Measurements from ENCODE around the gene MEIOB. TPM values are rescaled to one million over a fixed set of nuclear protein-coding genes. Genes with fewer than 3 reads are reported as not detected.

The MEIOB gene
- polyA plus RNA-seq, 2 of the 4 experiments (the other 2 are of a cell fraction), result 2.9 to 9.1 TPM

GRCh38 chr16:1785846-1786170 lies 86.2 kb downstream of the MEIOB start:
- TF ChIP-seq CHD4 (IDR thresholded peaks at IDR 0.05; ENCODE audit: borderline replicate concordance) (no peak), JUNB (IDR thresholded peaks at IDR 0.05) (no peak), CHD2 (IDR thresholded peaks at IDR 0.05; ENCODE audit: low read length, partially characterized antibody) (no peak), GATA3 (IDR thresholded peaks at IDR 0.05; ENCODE audit: borderline replicate concordance) (no peak)
- POLR2A ChIA-PET, result no interaction called here
- no peak for DNase-seq (ENCODE audit: low read depth in 1 of 2, low spot score in 1 of 2)
- H3K4me2 ChIP-seq, result no peak overlapping the region
- no peaks in the 10 kb centered on the region for H3K9me3 ChIP-seq
- peaks cover 14% of the 10 kb centered on the region; the same call in 2 of the 3 replicates for H3K4me1 ChIP-seq
- CTCF ChIA-PET, result interaction anchor here (0.7 to 1.3 kb wide), 3 partner anchors 11 to 78 kb away, joined by 3 to 4 read pairs (median 3); no protein-coding TSS in a partner anchor
- FAIRE-seq, result no peak
- WGBS (ENCODE audit: missing lambda C conversion rate), result 91% methylated on average over 11 of the region's 14 CpGs
- no peak for ATAC-seq
- H3K4me3 ChIP-seq, result no peak overlapping the region
- H3K27ac ChIP-seq, result no peak overlapping the region

GRCh38 chr16:1784977-1785845 lies 86.8 kb downstream of the MEIOB start:
- H3K4me1 ChIP-seq, result peaks cover 19% of the 10 kb centered on the region; the same call in 2 of the 3 replicates
- no peak overlapping the region for H3K27ac ChIP-seq
- FAIRE-seq (no peak), ATAC-seq (no peak), DNase-seq (ENCODE audit: low read depth in 1 of 2, low spot score in 1 of 2) (no peak)
- H3K4me2 ChIP-seq, result no peak overlapping the region
- no peaks in the 10 kb centered on the region for H3K9me3 ChIP-seq
- WGBS (ENCODE audit: missing lambda C conversion rate), result 89% methylated on average over 25 of the region's 26 CpGs
- TF ChIP-seq, protein P1, sequence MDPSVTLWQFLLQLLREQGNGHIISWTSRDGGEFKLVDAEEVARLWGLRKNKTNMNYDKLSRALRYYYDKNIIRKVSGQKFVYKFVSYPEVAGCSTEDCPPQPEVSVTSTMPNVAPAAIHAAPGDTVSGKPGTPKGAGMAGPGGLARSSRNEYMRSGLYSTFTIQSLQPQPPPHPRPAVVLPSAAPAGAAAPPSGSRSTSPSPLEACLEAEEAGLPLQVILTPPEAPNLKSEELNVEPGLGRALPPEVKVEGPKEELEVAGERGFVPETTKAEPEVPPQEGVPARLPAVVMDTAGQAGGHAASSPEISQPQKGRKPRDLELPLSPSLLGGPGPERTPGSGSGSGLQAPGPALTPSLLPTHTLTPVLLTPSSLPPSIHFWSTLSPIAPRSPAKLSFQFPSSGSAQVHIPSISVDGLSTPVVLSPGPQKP (IDR thresholded peaks at IDR 0.05; ENCODE audit: low read depth, low read length), result no peak
- TF ChIP-seq PHF8 (IDR thresholded peaks at IDR 0.05; ENCODE audit: borderline replicate concordance, low read depth) (no peak), E2F6 (IDR thresholded peaks at IDR 0.05; ENCODE audit: borderline replicate concordance, low read depth) (no peak), SMC3 (IDR thresholded peaks at IDR 0.05) (no peak), EHMT2 (IDR thresholded peaks at IDR 0.05; ENCODE audit: low read depth) (no peak), HOXB13 (CRISPR knock-in tag; IDR thresholded peaks at IDR 0.05; ENCODE audit: low read depth) (no peak), HOXA7 (CRISPR knock-in tag; IDR thresholded peaks at IDR 0.05) (no peak), ESRRA (IDR thresholded peaks at IDR 0.05; ENCODE audit: borderline replicate concordance, low read length) (no peak), POLR2A (IDR thresholded peaks at IDR 0.05; ENCODE audit: low read length) (no peak), NFE2L2 (conservative IDR thresholded peaks at IDR 0.05; ENCODE audit: low read length) (no peak)
- TF ChIP-seq, protein P2, sequence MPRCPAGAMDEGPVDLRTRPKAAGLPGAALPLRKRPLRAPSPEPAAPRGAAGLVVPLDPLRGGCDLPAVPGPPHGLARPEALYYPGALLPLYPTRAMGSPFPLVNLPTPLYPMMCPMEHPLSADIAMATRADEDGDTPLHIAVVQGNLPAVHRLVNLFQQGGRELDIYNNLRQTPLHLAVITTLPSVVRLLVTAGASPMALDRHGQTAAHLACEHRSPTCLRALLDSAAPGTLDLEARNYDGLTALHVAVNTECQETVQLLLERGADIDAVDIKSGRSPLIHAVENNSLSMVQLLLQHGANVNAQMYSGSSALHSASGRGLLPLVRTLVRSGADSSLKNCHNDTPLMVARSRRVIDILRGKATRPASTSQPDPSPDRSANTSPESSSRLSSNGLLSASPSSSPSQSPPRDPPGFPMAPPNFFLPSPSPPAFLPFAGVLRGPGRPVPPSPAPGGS (IDR thresholded peaks at IDR 0.05), result no peak
- TF ChIP-seq, protein P3, sequence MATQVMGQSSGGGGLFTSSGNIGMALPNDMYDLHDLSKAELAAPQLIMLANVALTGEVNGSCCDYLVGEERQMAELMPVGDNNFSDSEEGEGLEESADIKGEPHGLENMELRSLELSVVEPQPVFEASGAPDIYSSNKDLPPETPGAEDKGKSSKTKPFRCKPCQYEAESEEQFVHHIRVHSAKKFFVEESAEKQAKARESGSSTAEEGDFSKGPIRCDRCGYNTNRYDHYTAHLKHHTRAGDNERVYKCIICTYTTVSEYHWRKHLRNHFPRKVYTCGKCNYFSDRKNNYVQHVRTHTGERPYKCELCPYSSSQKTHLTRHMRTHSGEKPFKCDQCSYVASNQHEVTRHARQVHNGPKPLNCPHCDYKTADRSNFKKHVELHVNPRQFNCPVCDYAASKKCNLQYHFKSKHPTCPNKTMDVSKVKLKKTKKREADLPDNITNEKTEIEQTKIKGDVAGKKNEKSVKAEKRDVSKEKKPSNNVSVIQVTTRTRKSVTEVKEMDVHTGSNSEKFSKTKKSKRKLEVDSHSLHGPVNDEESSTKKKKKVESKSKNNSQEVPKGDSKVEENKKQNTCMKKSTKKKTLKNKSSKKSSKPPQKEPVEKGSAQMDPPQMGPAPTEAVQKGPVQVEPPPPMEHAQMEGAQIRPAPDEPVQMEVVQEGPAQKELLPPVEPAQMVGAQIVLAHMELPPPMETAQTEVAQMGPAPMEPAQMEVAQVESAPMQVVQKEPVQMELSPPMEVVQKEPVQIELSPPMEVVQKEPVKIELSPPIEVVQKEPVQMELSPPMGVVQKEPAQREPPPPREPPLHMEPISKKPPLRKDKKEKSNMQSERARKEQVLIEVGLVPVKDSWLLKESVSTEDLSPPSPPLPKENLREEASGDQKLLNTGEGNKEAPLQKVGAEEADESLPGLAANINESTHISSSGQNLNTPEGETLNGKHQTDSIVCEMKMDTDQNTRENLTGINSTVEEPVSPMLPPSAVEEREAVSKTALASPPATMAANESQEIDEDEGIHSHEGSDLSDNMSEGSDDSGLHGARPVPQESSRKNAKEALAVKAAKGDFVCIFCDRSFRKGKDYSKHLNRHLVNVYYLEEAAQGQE (IDR thresholded peaks at IDR 0.05), result no peak
- CTCF ChIA-PET, result interaction anchor here (0.7 to 1.6 kb wide), 6 partner anchors 11 to 970 kb away, joined by 3 to 4 read pairs (median 4); partner anchors contain the start of gene EME2
- no peak overlapping the region for H3K4me3 ChIP-seq
- POLR2A ChIA-PET, result interaction anchor here (0.6 kb wide), 1 partner anchor 29 kb away, joined by 3 read pairs; no protein-coding TSS in a partner anchor

Other genes starting within 250 kb of the MEIOB start
- gene JPT2, start 193.9 kb downstream of the MEIOB start, polyA plus RNA-seq (2011; rRNA removed), result 91.6 and 97.6 TPM in 2 replicates
- gene JPT2, start 193.9 kb downstream of the MEIOB start, polyA plus RNA-seq (2017; fragmentation: RNase III; extraction: RNeasy Plus Mini Kit Qiagen cat#74134 plus additional on column Dnase treatment), result 139 to 156 TPM (median 150 TPM) in 3 replicates
- 12.0 and 13.4 TPM in 2 replicates for gene MAPK8IP3, start 166.0 kb downstream of the MEIOB start, polyA plus RNA-seq (2011; rRNA removed)
- 48.2 to 55.1 TPM (median 53.3 TPM) in 3 replicates for gene MAPK8IP3, start 166.0 kb downstream of the MEIOB start, polyA plus RNA-seq (2017; fragmentation: RNase III; extraction: RNeasy Plus Mini Kit Qiagen cat#74134 plus additional on column Dnase treatment)
- 15.2 and 15.7 TPM in 2 replicates for gene NME3, start 100.6 kb downstream of the MEIOB start, polyA plus RNA-seq (2011; rRNA removed)
- 46.4 to 59.2 TPM (median 49.9 TPM) in 3 replicates for gene NME3, start 100.6 kb downstream of the MEIOB start, polyA plus RNA-seq (2017; fragmentation: RNase III; extraction: RNeasy Plus Mini Kit Qiagen cat#74134 plus additional on column Dnase treatment)
- gene EME2, start 99.4 kb downstream of the MEIOB start, polyA plus RNA-seq (2011; rRNA removed), result 2.9 and 3.7 TPM in 2 replicates
- 13.0 to 17.3 TPM (median 16.5 TPM) in 3 replicates for gene EME2, start 99.4 kb downstream of the MEIOB start, polyA plus RNA-seq (2017; fragmentation: RNase III; extraction: RNeasy Plus Mini Kit Qiagen cat#74134 plus additional on column Dnase treatment)
- gene MRPS34, start 99.0 kb downstream of the MEIOB start, polyA plus RNA-seq (2011; rRNA removed), result 105 and 118 TPM in 2 replicates
- gene MRPS34, start 99.0 kb downstream of the MEIOB start, polyA plus RNA-seq (2017; fragmentation: RNase III; extraction: RNeasy Plus Mini Kit Qiagen cat#74134 plus additional on column Dnase treatment), result 210 to 220 TPM (median 214 TPM) in 3 replicates
- gene SPSB3, start 89.6 kb downstream of the MEIOB start, polyA plus RNA-seq (2011; rRNA removed), result 9.2 and 10.6 TPM in 2 replicates
- 10.6 to 17.3 TPM (median 14.6 TPM) in 3 replicates for gene SPSB3, start 89.6 kb downstream of the MEIOB start, polyA plus RNA-seq (2017; fragmentation: RNase III; extraction: RNeasy Plus Mini Kit Qiagen cat#74134 plus additional on column Dnase treatment)
- 21.9 and 24.7 TPM in 2 replicates for gene NUBP2, start 89.2 kb downstream of the MEIOB start, polyA plus RNA-seq (2011; rRNA removed)
- gene NUBP2, start 89.2 kb downstream of the MEIOB start, polyA plus RNA-seq (2017; fragmentation: RNase III; extraction: RNeasy Plus Mini Kit Qiagen cat#74134 plus additional on column Dnase treatment), result 58.9 to 65.3 TPM (median 60.7 TPM) in 3 replicates
- gene IGFALS, start 78.5 kb downstream of the MEIOB start, polyA plus RNA-seq (2011; rRNA removed), result 0.08 TPM in 1 of 2 replicates, not detected in the other
- gene IGFALS, start 78.5 kb downstream of the MEIOB start, polyA plus RNA-seq (2017; fragmentation: RNase III; extraction: RNeasy Plus Mini Kit Qiagen cat#74134 plus additional on column Dnase treatment), result 0.05 to 0.08 TPM in 2 of 3 replicates, not detected in the other
- 27.2 and 34.9 TPM in 2 replicates for gene HAGH, start 45.3 kb downstream of the MEIOB start, polyA plus RNA-seq (2011; rRNA removed)
- 58.7 to 66.4 TPM (median 59.8 TPM) in 3 replicates for gene HAGH, start 45.3 kb downstream of the MEIOB start, polyA plus RNA-seq (2017; fragmentation: RNase III; extraction: RNeasy Plus Mini Kit Qiagen cat#74134 plus additional on column Dnase treatment)
- gene FAHD1, start 45.0 kb downstream of the MEIOB start, polyA plus RNA-seq (2011; rRNA removed), result 30.2 and 30.6 TPM in 2 replicates
- gene FAHD1, start 45.0 kb downstream of the MEIOB start, polyA plus RNA-seq (2017; fragmentation: RNase III; extraction: RNeasy Plus Mini Kit Qiagen cat#74134 plus additional on column Dnase treatment), result 63.2 to 68.4 TPM (median 64.5 TPM) in 3 replicates
- gene HS3ST6, start 46.3 kb upstream of the MEIOB start, polyA plus RNA-seq (2011; rRNA removed), result 1.1 and 1.5 TPM in 2 replicates
- 1.4 to 2.6 TPM (median 2.0 TPM) in 3 replicates for gene HS3ST6, start 46.3 kb upstream of the MEIOB start, polyA plus RNA-seq (2017; fragmentation: RNase III; extraction: RNeasy Plus Mini Kit Qiagen cat#74134 plus additional on column Dnase treatment)
- 27.7 and 34.4 TPM in 2 replicates for gene MSRB1, start 71.0 kb upstream of the MEIOB start, polyA plus RNA-seq (2011; rRNA removed)
- 27.7 to 38.4 TPM (median 37.5 TPM) in 3 replicates for gene MSRB1, start 71.0 kb upstream of the MEIOB start, polyA plus RNA-seq (2017; fragmentation: RNase III; extraction: RNeasy Plus Mini Kit Qiagen cat#74134 plus additional on column Dnase treatment)
- gene RPL3L, start 82.5 kb upstream of the MEIOB start, polyA plus RNA-seq (2011; rRNA removed), result not detected in 2 replicates
- 0.20 TPM in 1 of 3 replicates, not detected in the others for gene RPL3L, start 82.5 kb upstream of the MEIOB start, polyA plus RNA-seq (2017; fragmentation: RNase III; extraction: RNeasy Plus Mini Kit Qiagen cat#74134 plus additional on column Dnase treatment)
- gene NDUFB10, start 87.4 kb upstream of the MEIOB start, polyA plus RNA-seq (2011; rRNA removed), result 151 and 198 TPM in 2 replicates
- 367 to 410 TPM (median 389 TPM) in 3 replicates for gene NDUFB10, start 87.4 kb upstream of the MEIOB start, polyA plus RNA-seq (2017; fragmentation: RNase III; extraction: RNeasy Plus Mini Kit Qiagen cat#74134 plus additional on column Dnase treatment)
- 2,621 and 3,507 TPM in 2 replicates for gene RPS2, start 92.7 kb upstream of the MEIOB start, polyA plus RNA-seq (2011; rRNA removed)
- 3,378 to 3,689 TPM (median 3,626 TPM) in 3 replicates for gene RPS2, start 92.7 kb upstream of the MEIOB start, polyA plus RNA-seq (2017; fragmentation: RNase III; extraction: RNeasy Plus Mini Kit Qiagen cat#74134 plus additional on column Dnase treatment)
- gene RNF151, start 94.7 kb upstream of the MEIOB start, polyA plus RNA-seq (2011; rRNA removed), result not detected in 2 replicates
- not detected in 3 replicates for gene RNF151, start 94.7 kb upstream of the MEIOB start, polyA plus RNA-seq (2017; fragmentation: RNase III; extraction: RNeasy Plus Mini Kit Qiagen cat#74134 plus additional on column Dnase treatment)
- 21.9 and 25.9 TPM in 2 replicates for gene TBL3, start 99.9 kb upstream of the MEIOB start, polyA plus RNA-seq (2011; rRNA removed)
- 41.9 to 45.0 TPM (median 42.8 TPM) in 3 replicates for gene TBL3, start 99.9 kb upstream of the MEIOB start, polyA plus RNA-seq (2017; fragmentation: RNase III; extraction: RNeasy Plus Mini Kit Qiagen cat#74134 plus additional on column Dnase treatment)
- gene NOXO1, start 109.3 kb upstream of the MEIOB start, polyA plus RNA-seq (2011; rRNA removed), result not detected in 2 replicates
- gene NOXO1, start 109.3 kb upstream of the MEIOB start, polyA plus RNA-seq (2017; fragmentation: RNase III; extraction: RNeasy Plus Mini Kit Qiagen cat#74134 plus additional on column Dnase treatment), result 0.25 to 0.32 TPM (median 0.26 TPM) in 3 replicates
- gene GFER, start 112.0 kb upstream of the MEIOB start, polyA plus RNA-seq (2011; rRNA removed), result 11.9 and 12.9 TPM in 2 replicates
- 33.9 to 34.9 TPM (median 34.8 TPM) in 3 replicates for gene GFER, start 112.0 kb upstream of the MEIOB start, polyA plus RNA-seq (2017; fragmentation: RNase III; extraction: RNeasy Plus Mini Kit Qiagen cat#74134 plus additional on column Dnase treatment)
- 4.9 and 5.7 TPM in 2 replicates for gene SYNGR3, start 117.8 kb upstream of the MEIOB start, polyA plus RNA-seq (2011; rRNA removed)
- 4.1 to 5.0 TPM (median 4.4 TPM) in 3 replicates for gene SYNGR3, start 117.8 kb upstream of the MEIOB start, polyA plus RNA-seq (2017; fragmentation: RNase III; extraction: RNeasy Plus Mini Kit Qiagen cat#74134 plus additional on column Dnase treatment)
- 15.3 and 17.7 TPM in 2 replicates for gene ZNF598, start 137.7 kb upstream of the MEIOB start, polyA plus RNA-seq (2011; rRNA removed)
- gene ZNF598, start 137.7 kb upstream of the MEIOB start, polyA plus RNA-seq (2017; fragmentation: RNase III; extraction: RNeasy Plus Mini Kit Qiagen cat#74134 plus additional on column Dnase treatment), result 32.7 to 35.0 TPM (median 33.8 TPM) in 3 replicates
- gene NPW, start 147.6 kb upstream of the MEIOB start, polyA plus RNA-seq (2011; rRNA removed), result 0.13 and 0.26 TPM in 2 replicates
- 1.0 to 1.6 TPM (median 1.2 TPM) in 3 replicates for gene NPW, start 147.6 kb upstream of the MEIOB start, polyA plus RNA-seq (2017; fragmentation: RNase III; extraction: RNeasy Plus Mini Kit Qiagen cat#74134 plus additional on column Dnase treatment)
- 33.1 and 35.0 TPM in 2 replicates for gene NHERF2, start 154.7 kb upstream of the MEIOB start, polyA plus RNA-seq (2011; rRNA removed)
- gene NHERF2, start 154.7 kb upstream of the MEIOB start, polyA plus RNA-seq (2017; fragmentation: RNase III; extraction: RNeasy Plus Mini Kit Qiagen cat#74134 plus additional on column Dnase treatment), result 27.3 to 32.3 TPM (median 31.0 TPM) in 3 replicates
- 28.8 and 34.8 TPM in 2 replicates for gene NTHL1, start 175.7 kb upstream of the MEIOB start, polyA plus RNA-seq (2011; rRNA removed)
- gene NTHL1, start 175.7 kb upstream of the MEIOB start, polyA plus RNA-seq (2017; fragmentation: RNase III; extraction: RNeasy Plus Mini Kit Qiagen cat#74134 plus additional on column Dnase treatment), result 41.4 to 42.3 TPM (median 42.1 TPM) in 3 replicates
- 32.6 and 41.7 TPM in 2 replicates for gene TSC2, start 175.8 kb upstream of the MEIOB start, polyA plus RNA-seq (2011; rRNA removed)
- 42.0 to 47.3 TPM (median 45.1 TPM) in 3 replicates for gene TSC2, start 175.8 kb upstream of the MEIOB start, polyA plus RNA-seq (2017; fragmentation: RNase III; extraction: RNeasy Plus Mini Kit Qiagen cat#74134 plus additional on column Dnase treatment)